WTC11 (cell line): ENCODE measurements around the gene STKLD1.

Experiments
- ATF6 ChIP-seq: sonication (generic); formaldehyde crosslinking; IDR thresholded peaks from 2 replicates; pipeline ENCODE4 v1.8.1; 2023; ENCODE audit warnings: mild to moderate bottlenecking, missing genetic modification reagents
- CTCF ChIP-seq: fragments of 200-600 bp; IDR thresholded peaks from 2 replicates; pipeline ENCODE4 v1.8.0; 2022; ENCODE audit warnings: antibody characterized with exemption
- ERG ChIP-seq: fragments of 250-450 bp; sonication (Bioruptor Pico); IDR thresholded peaks from 2 replicates; pipeline ENCODE4 v1.8.0; 2021; ENCODE audit warnings: mild to moderate bottlenecking
- FOXJ3 ChIP-seq: sonication (generic); formaldehyde crosslinking; IDR thresholded peaks from 2 replicates; pipeline ENCODE4 v1.9.0; 2021; ENCODE audit warnings: missing genetic modification reagents, mild to moderate bottlenecking, borderline replicate concordance
- JUN ChIP-seq: sonication (generic); formaldehyde crosslinking; IDR thresholded peaks from 2 replicates; pipeline ENCODE4 v1.8.0; 2023; ENCODE audit warnings: mild to moderate bottlenecking, missing genetic modification reagents
- MYBL2 ChIP-seq: sonication (generic); formaldehyde crosslinking; IDR thresholded peaks from 2 replicates; pipeline ENCODE4 v1.8.1; 2023; ENCODE audit warnings: mild to moderate bottlenecking, moderate library complexity, missing genetic modification reagents
- NR3C1 ChIP-seq: sonication (generic); formaldehyde crosslinking; conservative IDR thresholded peaks from 2 replicates; pipeline ENCODE4 v1.8.1; 2023; ENCODE audit warnings: low read depth, mild to moderate bottlenecking, missing genetic modification reagents
- SOX15 ChIP-seq: fragments of 250-450 bp; sonication (Bioruptor Pico); IDR thresholded peaks from 2 replicates; pipeline ENCODE4 v1.9.0; 2021; ENCODE audit warnings: mild to moderate bottlenecking
- TCF7 ChIP-seq: sonication (generic); formaldehyde crosslinking; IDR thresholded peaks from 2 replicates; pipeline ENCODE4 v1.8.0; 2022; ENCODE audit warnings: mild to moderate bottlenecking, low read depth, missing genetic modification reagents, moderate library complexity
- ZBTB21 ChIP-seq: sonication (generic); formaldehyde crosslinking; IDR thresholded peaks from 2 replicates; pipeline ENCODE4 v1.8.1; 2023; ENCODE audit warnings: mild to moderate bottlenecking, missing genetic modification reagents, borderline replicate concordance
- ZNF232 ChIP-seq: sonication (generic); formaldehyde crosslinking; IDR thresholded peaks from 2 replicates; pipeline ENCODE4 v1.8.0; 2022; ENCODE audit warnings: mild to moderate bottlenecking, missing genetic modification reagents
- TF ChIP-seq, protein P1 (sequence below): sonication (generic); formaldehyde crosslinking; IDR thresholded peaks from 2 replicates; pipeline ENCODE4 v1.8.1; 2022; ENCODE audit warnings: mild to moderate bottlenecking, missing genetic modification reagents, moderate library complexity, borderline replicate concordance
- TF ChIP-seq, protein P2 (sequence below): sonication (generic); formaldehyde crosslinking; IDR thresholded peaks from 2 replicates; pipeline ENCODE4 v1.8.1; 2023; ENCODE audit warnings: mild to moderate bottlenecking, missing genetic modification reagents, moderate library complexity
- TF ChIP-seq, protein P3 (sequence below): sonication (generic); formaldehyde crosslinking; IDR thresholded peaks from 2 replicates; pipeline ENCODE4 v1.8.0; 2022; ENCODE audit warnings: mild to moderate bottlenecking, missing genetic modification reagents

GRCh38 chr9:133440874-133441273 is 64.7 kb downstream of the STKLD1 start:
- TF ChIP-seq CTCF, result no peak
- TF ChIP-seq, protein P1, sequence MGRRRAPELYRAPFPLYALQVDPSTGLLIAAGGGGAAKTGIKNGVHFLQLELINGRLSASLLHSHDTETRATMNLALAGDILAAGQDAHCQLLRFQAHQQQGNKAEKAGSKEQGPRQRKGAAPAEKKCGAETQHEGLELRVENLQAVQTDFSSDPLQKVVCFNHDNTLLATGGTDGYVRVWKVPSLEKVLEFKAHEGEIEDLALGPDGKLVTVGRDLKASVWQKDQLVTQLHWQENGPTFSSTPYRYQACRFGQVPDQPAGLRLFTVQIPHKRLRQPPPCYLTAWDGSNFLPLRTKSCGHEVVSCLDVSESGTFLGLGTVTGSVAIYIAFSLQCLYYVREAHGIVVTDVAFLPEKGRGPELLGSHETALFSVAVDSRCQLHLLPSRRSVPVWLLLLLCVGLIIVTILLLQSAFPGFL, result no peak
- TF ChIP-seq SOX15 (CRISPR knock-in tag), result no peak
- TF ChIP-seq FOXJ3 (CRISPR knock-in tag), result no peak
- no peak for TF ChIP-seq MYBL2 (CRISPR knock-in tag)
- no peak for TF ChIP-seq ATF6 (CRISPR knock-in tag)
- TF ChIP-seq NR3C1 (CRISPR knock-in tag), result no peak
- TF ChIP-seq ZBTB21 (CRISPR knock-in tag), result no peak
- TF ChIP-seq, protein P2, sequence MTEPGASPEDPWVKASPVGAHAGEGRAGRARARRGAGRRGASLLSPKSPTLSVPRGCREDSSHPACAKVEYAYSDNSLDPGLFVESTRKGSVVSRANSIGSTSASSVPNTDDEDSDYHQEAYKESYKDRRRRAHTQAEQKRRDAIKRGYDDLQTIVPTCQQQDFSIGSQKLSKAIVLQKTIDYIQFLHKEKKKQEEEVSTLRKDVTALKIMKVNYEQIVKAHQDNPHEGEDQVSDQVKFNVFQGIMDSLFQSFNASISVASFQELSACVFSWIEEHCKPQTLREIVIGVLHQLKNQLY (CRISPR knock-in tag), result no peak
- TF ChIP-seq, protein P3, sequence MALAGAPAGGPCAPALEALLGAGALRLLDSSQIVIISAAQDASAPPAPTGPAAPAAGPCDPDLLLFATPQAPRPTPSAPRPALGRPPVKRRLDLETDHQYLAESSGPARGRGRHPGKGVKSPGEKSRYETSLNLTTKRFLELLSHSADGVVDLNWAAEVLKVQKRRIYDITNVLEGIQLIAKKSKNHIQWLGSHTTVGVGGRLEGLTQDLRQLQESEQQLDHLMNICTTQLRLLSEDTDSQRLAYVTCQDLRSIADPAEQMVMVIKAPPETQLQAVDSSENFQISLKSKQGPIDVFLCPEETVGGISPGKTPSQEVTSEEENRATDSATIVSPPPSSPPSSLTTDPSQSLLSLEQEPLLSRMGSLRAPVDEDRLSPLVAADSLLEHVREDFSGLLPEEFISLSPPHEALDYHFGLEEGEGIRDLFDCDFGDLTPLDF, result no peak
- no peak for TF ChIP-seq TCF7 (CRISPR knock-in tag)
- TF ChIP-seq ERG (CRISPR knock-in tag), result no peak
- no peak for TF ChIP-seq JUN
- TF ChIP-seq ZNF232 (CRISPR knock-in tag), result no peak
